Right forelimb (tissue), 1 donor: ENCODE results near the gene CSTF1.
"Not testable (repeated sequence)": the region's sequence is repeated elsewhere in the genome, so short reads cannot be mapped to it uniquely, and the experiment has no call there.

Experiments used
- DNase-seq: peaks from one replicate; pipeline ENCODE4 v3.0.0-alpha.2; 2018

Gene CSTF1

GRCh38 chr20:56371977-56372376 is 20.5 kb upstream of the CSTF1 start:
- DNase-seq, result no peak

DNA sequence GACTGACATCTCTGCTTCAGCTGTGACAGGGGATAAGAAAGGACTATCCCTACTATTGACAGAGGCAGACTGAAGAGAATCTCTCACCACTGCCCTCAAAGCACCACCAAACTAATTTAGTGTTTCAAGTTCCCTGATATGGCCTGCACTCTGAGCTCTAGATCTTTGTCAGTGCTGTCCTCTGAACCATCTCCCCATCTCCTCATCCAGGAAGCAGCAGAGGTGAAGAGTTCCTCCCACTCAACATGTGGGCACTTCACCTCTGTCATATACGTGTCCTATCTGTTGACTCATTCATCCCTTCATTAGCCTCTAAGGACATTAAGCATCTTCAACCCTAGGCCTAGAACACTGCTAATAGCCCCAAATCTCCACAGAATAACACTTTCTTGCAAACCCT is 19.6 kb upstream of the CSTF1 start:
- DNase-seq, result no peak

DNA sequence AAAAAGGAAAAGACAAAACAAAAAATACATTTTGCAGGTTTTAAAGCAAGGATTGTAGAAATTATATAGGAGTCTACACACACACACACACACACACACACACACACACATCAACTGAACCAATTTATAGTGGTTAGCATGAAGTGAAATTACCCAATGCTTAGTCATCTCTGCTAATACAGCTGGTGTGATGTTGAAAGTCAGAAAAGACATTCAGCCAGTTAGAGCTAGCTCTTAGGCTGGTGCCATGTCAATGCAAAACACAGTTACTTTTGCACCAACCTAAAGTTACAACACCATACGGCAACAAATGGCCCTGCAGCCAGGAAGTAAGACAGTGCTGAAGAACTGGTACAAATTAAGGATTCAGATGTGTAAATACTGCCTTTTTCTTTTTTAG is 18.5 kb upstream of the CSTF1 start:
- no peak for DNase-seq

GRCh38 chr20:56376331-56376730 is 16.1 kb upstream of the CSTF1 start:
- no peak for DNase-seq

- DNase-seq, result no peak
These were observed 14.1 kb upstream of the CSTF1 start for GRCh38 chr20:56378386-56378785.

- no peak for DNase-seq
These were observed 12.1 kb upstream of the CSTF1 start for GRCh38 chr20:56380375-56380774.

DNA sequence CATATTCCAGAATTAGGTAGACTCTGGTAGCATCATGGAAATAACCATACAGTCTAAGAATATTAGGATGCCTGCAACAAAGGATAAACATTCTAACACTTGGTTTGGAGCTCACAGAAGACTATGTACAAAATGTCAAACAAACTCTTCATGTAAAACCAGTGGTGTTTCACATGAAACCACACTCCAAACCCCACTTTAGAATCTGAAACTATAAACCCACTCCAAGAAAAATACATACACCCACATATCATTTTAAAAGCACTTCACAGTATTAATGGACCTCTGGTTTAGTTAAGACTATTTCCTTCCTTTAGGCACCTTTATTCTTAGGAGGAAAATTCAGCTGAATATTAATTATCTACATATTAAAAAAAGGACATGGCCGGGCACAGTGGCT is 10.9 kb upstream of the CSTF1 start:
- no peak for DNase-seq

- DNase-seq, result no peak
These were observed 9.7 kb upstream of the CSTF1 start for GRCh38 chr20:56382696-56383095.

DNA sequence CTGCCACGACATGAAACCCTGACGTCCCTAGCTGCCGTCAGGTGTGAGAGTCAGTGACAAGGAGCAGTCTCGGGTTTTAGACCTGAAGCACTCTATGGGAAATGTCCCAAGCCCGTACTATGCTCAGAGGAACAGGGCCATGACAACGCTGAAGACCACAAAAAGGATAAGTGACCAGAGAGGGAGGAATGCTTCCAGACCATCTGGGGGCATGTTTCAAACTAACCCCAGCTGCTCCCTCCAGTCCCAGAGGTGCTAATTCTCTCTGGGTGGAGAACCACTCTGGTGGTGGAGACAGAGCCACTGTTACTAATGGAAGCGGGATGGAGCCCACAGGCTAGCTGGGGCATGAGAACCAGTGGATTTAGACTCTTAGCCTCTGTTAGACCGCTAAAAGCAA is 9.1 kb upstream of the CSTF1 start:
- DNase-seq, result no peak

- no peak for DNase-seq
These were observed 7.3 kb upstream of the CSTF1 start for GRCh38 chr20:56385130-56385529.

DNA sequence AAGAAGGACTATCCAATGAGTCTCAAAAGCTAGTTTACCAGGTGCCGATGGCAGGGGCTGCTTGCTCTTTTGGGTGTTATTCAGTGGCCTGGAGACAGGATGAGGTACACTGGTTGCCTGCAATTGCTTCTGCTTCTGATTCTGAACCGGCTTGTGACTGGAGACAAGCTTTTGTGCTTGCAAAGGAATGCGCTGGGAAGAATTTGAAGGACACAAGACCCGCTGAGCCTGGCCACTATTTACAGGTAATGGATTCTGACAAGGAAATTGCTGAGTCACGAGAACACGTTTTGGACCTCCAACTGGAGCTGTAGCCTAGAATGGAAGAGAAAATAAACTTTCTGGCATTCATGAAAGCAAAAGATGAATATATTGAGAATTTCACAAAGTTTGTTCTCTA is 6.2 kb upstream of the CSTF1 start:
- DNase-seq, result no peak

DNA sequence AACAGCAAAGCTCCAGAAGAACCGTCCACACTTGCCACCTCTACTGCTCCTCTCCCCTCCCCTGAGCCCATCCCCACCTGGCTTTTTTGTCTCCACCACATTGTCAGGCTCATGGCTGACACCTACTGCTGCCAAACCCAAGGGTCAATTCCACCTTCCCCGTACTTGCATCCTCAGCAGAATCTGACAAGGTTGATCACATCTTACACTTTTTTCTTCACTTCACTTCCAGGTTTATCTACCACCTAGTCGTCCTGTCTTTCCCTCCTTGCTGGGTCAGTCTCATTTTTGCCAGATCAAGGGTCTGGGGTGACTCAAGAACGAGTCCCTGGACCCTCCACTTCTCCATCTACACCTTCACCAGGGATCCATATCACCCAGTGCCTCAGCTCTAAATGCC is 3.6 kb upstream of the CSTF1 start:
- no peak for DNase-seq

- DNase-seq, result no peak
These were observed 2.6 kb upstream of the CSTF1 start for GRCh38 chr20:56389807-56390206.

GRCh38 chr20:56390396-56390795 is 2.0 kb upstream of the CSTF1 start:
- DNase-seq, result not testable (repeated sequence)

DNA sequence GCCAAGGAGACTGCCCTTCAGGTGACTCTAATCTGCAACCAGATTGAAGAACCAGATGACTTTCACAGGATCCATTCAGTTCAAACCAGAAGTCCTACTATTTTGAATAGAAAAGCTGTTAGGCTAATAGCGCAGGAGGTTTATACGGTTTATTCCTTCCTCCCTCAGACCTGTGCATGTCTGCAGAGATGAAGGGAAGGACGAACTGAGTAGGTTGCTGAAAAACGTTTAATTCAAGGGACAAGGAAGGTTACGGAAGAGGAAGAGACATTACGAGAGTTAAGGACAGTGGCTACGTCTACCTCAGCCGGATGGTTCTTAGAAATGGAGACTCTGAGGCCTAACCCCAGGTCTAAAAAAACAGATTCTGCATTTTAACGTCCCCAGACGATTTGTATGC is 1.4 kb upstream of the CSTF1 start:
- DNase-seq, result no peak

DNA sequence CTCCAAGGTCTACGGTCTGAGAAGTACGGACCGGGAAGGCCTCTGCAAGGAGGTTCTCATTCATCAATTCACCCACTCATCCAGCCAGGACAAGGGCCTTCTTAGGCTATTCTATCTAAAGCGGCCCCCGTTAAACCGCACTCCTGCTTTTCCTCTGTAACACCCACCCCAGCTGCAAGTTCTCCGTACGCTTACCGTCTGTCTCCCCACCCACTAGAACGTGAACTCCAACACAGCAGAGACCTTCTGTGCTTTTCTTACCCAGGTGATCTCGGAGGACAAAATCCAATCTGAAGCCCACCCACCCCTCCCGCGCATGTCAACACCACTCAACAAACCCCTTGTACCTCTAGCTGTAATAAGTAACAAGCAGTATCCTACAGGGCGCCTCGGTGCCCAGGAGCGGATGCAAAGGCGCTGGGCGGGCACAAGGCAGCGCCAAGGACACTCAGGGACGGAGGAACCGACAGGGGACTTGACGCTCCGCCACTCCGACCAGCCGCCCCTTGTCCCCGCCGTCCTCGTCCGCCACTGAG is 781 bp upstream of the CSTF1 start:
- no peak for DNase-seq

DNA sequence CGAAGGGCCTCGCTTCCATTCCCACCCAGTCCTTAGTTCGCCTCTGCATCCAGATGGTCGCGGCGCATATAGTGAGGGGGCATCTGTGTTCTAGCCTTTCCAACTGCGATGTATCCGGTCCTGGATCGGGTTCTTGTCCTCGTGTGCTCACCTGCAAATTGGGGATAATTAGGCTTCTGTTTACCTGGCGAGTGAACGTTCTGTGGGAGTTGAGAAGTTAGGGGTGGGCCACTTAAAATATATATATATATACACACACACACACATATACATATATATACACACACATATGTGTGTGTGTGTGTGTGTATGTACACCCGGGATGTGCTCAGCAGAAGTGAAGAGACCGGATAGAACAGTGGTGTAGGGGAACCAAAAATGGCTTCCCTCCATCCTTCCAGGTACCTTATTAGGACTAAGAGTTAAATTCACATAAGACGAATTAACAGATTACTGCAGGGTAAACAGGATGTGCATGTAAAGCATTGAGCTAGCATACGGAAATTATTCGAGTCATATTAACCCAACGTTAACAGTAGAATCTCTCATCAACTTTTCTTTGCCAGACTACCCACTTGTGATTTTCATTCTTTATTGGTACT is 537 bp downstream of the CSTF1 start:
- no peak for DNase-seq

- DNase-seq, result no peak
These were observed 1.2 kb downstream of the CSTF1 start for GRCh38 chr20:56393653-56394052.

GRCh38 chr20:56395166-56395565 is 2.7 kb downstream of the CSTF1 start:
- DNase-seq, result no peak

GRCh38 chr20:56400001-56400640 is 7.7 kb downstream of the CSTF1 start:
- no peak for DNase-seq

- no peak for DNase-seq
These were observed 11.0 kb downstream of the CSTF1 start for GRCh38 chr20:56403465-56403864.

DNA sequence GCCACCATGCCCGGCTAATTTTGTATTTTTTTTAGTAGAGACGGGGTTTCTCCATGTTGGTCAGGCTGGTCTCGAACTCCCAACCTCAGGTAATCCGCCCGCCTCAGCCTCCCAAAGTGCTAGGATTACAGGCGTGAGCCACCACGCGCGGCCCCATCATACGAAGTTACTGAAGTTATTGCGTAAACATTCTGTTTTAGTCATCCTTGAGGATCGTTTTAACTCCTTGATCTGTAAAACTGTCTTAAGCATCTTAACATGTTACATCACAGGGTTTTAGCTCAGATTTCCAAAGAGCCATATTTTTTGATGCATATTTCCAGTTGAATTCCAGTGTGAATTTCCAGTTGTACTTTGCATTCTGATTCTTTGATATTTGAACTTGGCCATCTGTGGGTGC is 12.9 kb downstream of the CSTF1 start:
- DNase-seq, result not testable (repeated sequence)

DNA sequence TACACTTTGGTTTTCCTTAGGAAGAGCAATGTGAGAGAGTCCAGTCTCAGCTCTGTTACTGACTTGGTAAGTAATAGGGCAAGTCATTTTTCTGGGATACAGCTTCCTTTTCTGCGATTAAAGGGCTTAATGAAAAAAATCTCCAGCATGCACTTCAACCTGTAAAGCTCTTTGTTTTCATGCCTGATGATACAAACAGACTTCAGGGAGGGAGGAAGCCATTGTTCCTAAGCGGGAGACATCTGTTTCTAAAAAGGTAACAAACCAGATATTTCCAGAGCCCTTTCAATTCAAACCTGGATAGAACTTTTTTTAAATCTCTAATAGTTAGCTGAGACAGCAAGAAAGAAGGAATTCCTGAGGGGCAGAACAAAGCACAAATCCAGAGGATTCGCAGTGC is 14.5 kb downstream of the CSTF1 start:
- DNase-seq, result no peak

DNA sequence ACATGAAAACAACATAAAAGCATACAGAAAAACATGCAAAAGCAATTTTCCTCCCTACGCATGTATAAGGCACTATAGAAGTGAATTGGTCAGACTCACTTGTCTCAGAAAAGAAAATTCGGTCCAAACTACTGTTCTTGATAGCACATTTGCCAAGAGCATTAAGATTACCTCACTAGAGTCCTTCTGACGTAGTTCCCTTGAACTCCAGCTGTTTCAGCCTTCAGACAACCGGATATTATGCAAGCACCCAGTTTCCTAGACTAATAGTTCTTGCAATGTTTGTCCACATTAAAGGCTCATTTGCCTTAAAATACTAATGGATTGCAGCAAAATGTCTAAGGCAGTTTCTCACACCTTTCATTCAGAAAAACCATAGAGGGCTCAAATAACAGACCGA is 17.1 kb downstream of the CSTF1 start:
- DNase-seq, result no peak

- no peak for DNase-seq
These were observed 17.5 kb downstream of the CSTF1 start for GRCh38 chr20:56409956-56410355.
